Measurements from ENCODE around the gene KIFBP. TPM values are rescaled to one million over a fixed set of nuclear protein-coding genes. Genes with fewer than 3 reads are reported as not detected.

Gene KIFBP
- total and polyA plus RNA-seq, 9 of the 15 experiments (the other 6 are each of a cell fraction or from before 2014, with no cell fraction given), result 5.6 to 23.2 (median 14.8) TPM

GRCh38 chr10:68988530-68989316 is at the start of gene KIFBP (continued):
- TF ChIP-seq PREB (CRISPR knock-in tag; IDR thresholded peaks at IDR 0.05) (no peak), ZHX1 (conservative IDR thresholded peaks at IDR 0.05; ENCODE audit: low read length) (0 out of 2 replicates have a peak, but pooled peaks have one; percentile 55), HSF4 (CRISPR knock-in tag; IDR thresholded peaks at IDR 0.05; ENCODE audit: borderline replicate concordance) (no peak), BCL6 (CRISPR knock-in tag; IDR thresholded peaks at IDR 0.05) (no peak), MXD1 (CRISPR knock-in tag; IDR thresholded peaks at IDR 0.05; ENCODE audit: borderline replicate concordance, poor library complexity, severe bottlenecking) (no peak), PURB (CRISPR knock-in tag; IDR thresholded peaks at IDR 0.05; ENCODE audit: low read depth) (no peak), IRF9 (tag; IDR thresholded peaks at IDR 0.05) (no peak), ZBTB34 (CRISPR knock-in tag; IDR thresholded peaks at IDR 0.05) (no peak), HNRNPL (IDR thresholded peaks at IDR 0.05; ENCODE audit: low read depth, low read length) (0 out of 2 replicates have a peak, but pooled peaks have one; percentile 67), NR2C1 (IDR thresholded peaks at IDR 0.05) (no peak), NR2C1 (tag; IDR thresholded peaks at IDR 0.05) (no peak), SMAD4 (CRISPR knock-in tag; conservative IDR thresholded peaks at IDR 0.05) (peak; percentile 80), TEAD4 (IDR thresholded peaks at IDR 0.05; ENCODE audit: low read length) (peak; percentile 78), TEAD4 (CRISPR knock-in tag; IDR thresholded peaks at IDR 0.05; ENCODE audit: borderline replicate concordance) (no peak), ZNF239 (CRISPR knock-in tag; IDR thresholded peaks at IDR 0.05) (no peak), SMAD3 (CRISPR knock-in tag; conservative IDR thresholded peaks at IDR 0.05) (peak; percentile 70; the same call in 1 of the 2 replicates), SAFB (IDR thresholded peaks at IDR 0.05; ENCODE audit: borderline replicate concordance, low read depth, low read length) (peak; percentile 91; the same call in 1 of the 2 replicates), ZNF586 (CRISPR knock-in tag; conservative IDR thresholded peaks at IDR 0.05) (no peak)

Data from K562 (cell line).